ENCODE data around the gene UPK2.
"Not testable (repeated sequence)": the region's sequence is repeated elsewhere in the genome, so short reads cannot be mapped to it uniquely, and the experiment has no call there.

UPK2 gene

DNA sequence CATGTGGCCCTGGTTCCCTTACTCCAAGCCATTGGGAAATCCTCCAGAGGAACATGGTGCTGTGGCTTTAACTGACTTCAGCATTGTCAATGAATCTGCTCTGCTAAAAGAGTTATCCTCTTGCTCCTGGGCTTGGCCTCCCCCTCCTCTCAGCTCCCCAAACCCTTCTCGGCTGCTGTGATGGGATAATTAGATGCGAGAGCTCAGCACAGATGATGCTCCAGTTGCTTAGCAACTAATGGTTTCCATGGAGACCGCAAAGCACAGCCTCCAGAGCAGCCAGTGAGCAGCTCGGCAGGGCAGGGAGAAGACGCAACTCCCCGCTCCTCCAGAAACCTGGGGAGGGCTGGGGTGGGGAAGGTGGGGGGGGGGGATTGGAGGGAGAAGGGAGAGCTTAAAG, 2.8 kb upstream of the UPK2 start:
- Histone ChIP-seq H3K27ac (ENCODE audit: extremely low read depth, low read depth, low read length) (no peak overlapping the region), H3K4me3 (ENCODE audit: low read depth, low read length) (no peak overlapping the region), H3K36me3 (ENCODE audit: control insufficient read depth in 2 of 2, insufficient read depth in 1 of 2, low read length in 2 of 2) (no peaks in the 10 kb centered on the region), H3K4me1 (ENCODE audit: control insufficient read depth, insufficient read depth, low read length) (no peaks in the 10 kb centered on the region), H3K9me3 (ENCODE audit: control insufficient read depth, insufficient read depth, low read depth, low read length) (no peaks in the 10 kb centered on the region)
- ChIA-PET POLR2A (interaction anchor here (0.6 kb wide), 1 partner anchor 1173 kb away, joined by 5 read pairs; no protein-coding TSS in a partner anchor), CTCF (interaction anchor here (1.2 to 1.9 kb wide), 4 partner anchors 44 to 264 kb away, joined by 3 to 6 read pairs (median 4); no protein-coding TSS in a partner anchor)
- TF ChIP-seq MYNN (tag by site-specific recombination; IDR thresholded peaks at IDR 0.05; ENCODE audit: borderline replicate concordance), result peak; percentile 49; the same call in 1 of the 2 replicates
- no peak for TF ChIP-seq ZNF600 (tag by site-specific recombination; IDR thresholded peaks at IDR 0.05)
- TF ChIP-seq ZNF561 (tag by site-specific recombination; IDR thresholded peaks at IDR 0.05; ENCODE audit: borderline replicate concordance), result no peak

DNA sequence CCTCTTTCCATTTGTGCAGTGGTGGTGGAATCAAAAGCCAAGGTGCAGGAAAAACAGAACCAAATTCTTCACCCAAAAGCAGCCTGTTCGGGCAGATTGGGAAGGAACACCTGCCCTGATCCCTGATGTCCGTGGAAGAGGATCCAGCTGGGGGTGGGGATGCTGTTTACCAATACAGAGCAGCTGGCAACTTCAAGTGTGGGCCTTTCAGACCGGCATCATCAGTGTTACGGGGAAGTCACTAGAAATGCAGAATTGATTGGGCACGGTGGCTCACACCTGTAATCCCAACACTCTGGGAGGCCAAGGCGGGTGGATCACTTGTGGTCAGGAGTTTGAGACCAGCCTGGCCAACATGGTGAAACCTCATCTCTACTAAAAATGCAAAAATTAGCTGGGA, 2.1 kb upstream of the UPK2 start:
- POLR2A ChIA-PET, result interaction anchor here (1.2 kb wide), 1 partner anchor 44 kb away, joined by 3 read pairs; no protein-coding TSS in a partner anchor
- not testable (repeated sequence) for H3K4me1 ChIP-seq (ENCODE audit: control insufficient read depth, insufficient read depth, low read length); H3K27ac ChIP-seq (ENCODE audit: extremely low read depth, low read depth, low read length); H3K9me3 ChIP-seq (ENCODE audit: control insufficient read depth, insufficient read depth, low read depth, low read length); H3K4me3 ChIP-seq (ENCODE audit: low read depth, low read length); H3K36me3 ChIP-seq (ENCODE audit: control insufficient read depth in 2 of 2, insufficient read depth in 1 of 2, low read length in 2 of 2)
- CTCF ChIA-PET, result interaction anchor here (1.2 to 3.9 kb wide), 4 partner anchors 24 to 264 kb away, joined by 4 to 30 read pairs (median 5); no protein-coding TSS in a partner anchor

DNA sequence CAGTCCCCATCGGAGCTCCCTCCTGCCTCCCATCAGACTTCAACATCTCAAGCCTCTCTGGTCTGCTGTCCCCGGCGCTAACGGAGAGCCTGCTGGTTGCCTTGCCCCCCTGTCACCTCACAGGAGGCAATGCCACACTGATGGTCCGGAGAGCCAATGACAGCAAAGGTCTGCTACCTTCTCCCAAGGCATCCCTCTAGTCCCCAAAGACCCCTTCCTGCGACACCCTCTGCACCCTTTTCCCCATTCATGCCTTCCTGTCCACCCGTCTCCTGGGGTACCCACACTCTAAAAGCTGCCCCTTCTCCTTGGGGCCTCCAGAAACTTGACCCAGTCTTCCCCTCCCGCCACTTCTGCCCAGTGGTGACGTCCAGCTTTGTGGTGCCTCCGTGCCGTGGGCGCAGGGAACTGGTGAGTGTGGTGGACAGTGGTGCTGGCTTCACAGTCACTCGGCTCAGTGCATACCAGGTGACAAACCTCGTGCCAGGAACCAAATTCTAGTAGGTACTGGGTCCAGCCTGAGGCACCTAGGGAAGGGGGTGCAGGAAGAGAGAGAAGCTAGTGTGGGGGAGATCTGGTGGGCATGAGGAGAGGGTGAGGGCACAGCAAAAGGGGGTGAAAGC, 860 bp downstream of the UPK2 start:
- TF ChIP-seq ZNF341 (tag by site-specific recombination; IDR thresholded peaks at IDR 0.05; ENCODE audit: low read depth), result 0 out of 2 replicates have a peak, but pooled peaks have one; percentile 6
- no peak for TF ChIP-seq ZNF157 (tag by site-specific recombination; IDR thresholded peaks at IDR 0.05)
- TF ChIP-seq ZEB2 (tag by site-specific recombination; IDR thresholded peaks at IDR 0.05), result 0 out of 2 replicates have a peak, but pooled peaks have one; percentile 1
- peak; percentile 46; the same call in 1 of the 2 replicates for TF ChIP-seq GLIS2 (tag by site-specific recombination; IDR thresholded peaks at IDR 0.05)
- Histone ChIP-seq H3K9me3 (ENCODE audit: control insufficient read depth, insufficient read depth, low read depth, low read length) (no peaks in the 10 kb centered on the region), H3K4me3 (ENCODE audit: low read depth, low read length) (no peak overlapping the region), H3K27ac (ENCODE audit: extremely low read depth, low read depth, low read length) (no peak overlapping the region), H3K36me3 (ENCODE audit: control insufficient read depth in 2 of 2, insufficient read depth in 1 of 2, low read length in 2 of 2) (no peaks in the 10 kb centered on the region), H3K4me1 (ENCODE audit: control insufficient read depth, insufficient read depth, low read length) (no peaks in the 10 kb centered on the region)
- CTCF ChIA-PET, result interaction anchor here (0.6 to 3.9 kb wide), 25 partner anchors 9 to 300 kb away, joined by 3 to 30 read pairs (median 4); partner anchors contain the start of genes BCL9L and CENATAC
- POLR2A ChIA-PET, result interaction anchor here (0.5 kb wide), 1 partner anchor 428 kb away, joined by 3 read pairs; no protein-coding TSS in a partner anchor

- Histone ChIP-seq H3K4me1 (ENCODE audit: control insufficient read depth, insufficient read depth, low read length) (no peaks in the 10 kb centered on the region), H3K27ac (ENCODE audit: extremely low read depth, low read depth, low read length) (no peak overlapping the region), H3K4me3 (ENCODE audit: low read depth, low read length) (no peak overlapping the region), H3K9me3 (ENCODE audit: control insufficient read depth, insufficient read depth, low read depth, low read length) (no peaks in the 10 kb centered on the region), H3K36me3 (ENCODE audit: control insufficient read depth in 2 of 2, insufficient read depth in 1 of 2, low read length in 2 of 2) (no peaks in the 10 kb centered on the region)
- POLR2A ChIA-PET, result no interaction called here
- CTCF ChIA-PET, result interaction anchor here (0.6 to 3.9 kb wide), 20 partner anchors 10 to 297 kb away, joined by 3 to 30 read pairs (median 4); partner anchors contain the start of genes BCL9L and CENATAC
- TF ChIP-seq ZBTB8A (tag by site-specific recombination; IDR thresholded peaks at IDR 0.05) (no peak), SALL2 (tag by site-specific recombination; IDR thresholded peaks at IDR 0.05; ENCODE audit: borderline replicate concordance) (no peak), ZNF24 (tag by site-specific recombination; IDR thresholded peaks at IDR 0.05) (no peak), SCRT1 (tag by site-specific recombination; IDR thresholded peaks at IDR 0.05; ENCODE audit: borderline replicate concordance) (no peak), RBAK (tag by site-specific recombination; IDR thresholded peaks at IDR 0.05) (no peak), ZNF423 (tag by site-specific recombination; IDR thresholded peaks at IDR 0.05) (no peak), ZBTB26 (tag by site-specific recombination; optimal IDR thresholded peaks at IDR 0.05) (no peak), ZNF169 (tag by site-specific recombination; IDR thresholded peaks at IDR 0.05) (no peak), ZNF521 (tag by site-specific recombination; IDR thresholded peaks at IDR 0.05) (no peak), ZNF473 (tag by site-specific recombination; IDR thresholded peaks at IDR 0.05) (no peak), GLIS2 (tag by site-specific recombination; IDR thresholded peaks at IDR 0.05) (no peak), ZNF624 (tag by site-specific recombination; IDR thresholded peaks at IDR 0.05) (no peak), HIC1 (tag by site-specific recombination; IDR thresholded peaks at IDR 0.05) (no peak), ZNF311 (tag by site-specific recombination; IDR thresholded peaks at IDR 0.05; ENCODE audit: borderline replicate concordance) (no peak), KLF16 (tag by site-specific recombination; IDR thresholded peaks at IDR 0.05) (no peak), ZNF600 (tag by site-specific recombination; IDR thresholded peaks at IDR 0.05) (no peak), GLIS1 (tag by site-specific recombination; IDR thresholded peaks at IDR 0.05) (no peak)
- TF ChIP-seq, protein P1, sequence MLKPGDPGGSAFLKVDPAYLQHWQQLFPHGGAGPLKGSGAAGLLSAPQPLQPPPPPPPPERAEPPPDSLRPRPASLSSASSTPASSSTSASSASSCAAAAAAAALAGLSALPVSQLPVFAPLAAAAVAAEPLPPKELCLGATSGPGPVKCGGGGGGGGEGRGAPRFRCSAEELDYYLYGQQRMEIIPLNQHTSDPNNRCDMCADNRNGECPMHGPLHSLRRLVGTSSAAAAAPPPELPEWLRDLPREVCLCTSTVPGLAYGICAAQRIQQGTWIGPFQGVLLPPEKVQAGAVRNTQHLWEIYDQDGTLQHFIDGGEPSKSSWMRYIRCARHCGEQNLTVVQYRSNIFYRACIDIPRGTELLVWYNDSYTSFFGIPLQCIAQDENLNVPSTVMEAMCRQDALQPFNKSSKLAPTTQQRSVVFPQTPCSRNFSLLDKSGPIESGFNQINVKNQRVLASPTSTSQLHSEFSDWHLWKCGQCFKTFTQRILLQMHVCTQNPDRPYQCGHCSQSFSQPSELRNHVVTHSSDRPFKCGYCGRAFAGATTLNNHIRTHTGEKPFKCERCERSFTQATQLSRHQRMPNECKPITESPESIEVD (tag by site-specific recombination; IDR thresholded peaks at IDR 0.05), result no peak
Measured at GRCh38 chr11:118957549-118957948, 1.5 kb downstream of the UPK2 start.

Measured in HEK293 (cell line).